Uterus (tissue), 4 donors: ENCODE results near the gene MYH16. TPM values are rescaled to one million over a fixed set of nuclear protein-coding genes. Genes with fewer than 3 reads are reported as not detected.
"Not testable (repeated sequence)": the region's sequence is repeated elsewhere in the genome, so short reads cannot be mapped to it uniquely, and the experiment has no call there.

Source experiments
- DNase-seq, 2 donors: peaks; one replicate each; pipeline ENCODE4 v3.0.0-alpha.2; 2019 to 2020
- H3K27ac ChIP-seq, 2 donors: fragments of 200-600 bp; sonication (generic); 1 replicate in 1 of 2; 2 replicates in 1 of 2; pipeline ENCODE4 v1.5.1; 2016 to 2018
- H3K27me3 ChIP-seq, 2 donors: fragments of 200-600 bp; sonication (generic); one replicate each; pipeline ENCODE4 v1.5.1; 2018 to 2019; ENCODE audit warnings: control low read depth in 1 of 2
- H3K36me3 ChIP-seq, 2 donors: fragments of 200-600 bp; sonication (generic); one replicate each; pipeline ENCODE4 v1.5.1; 2019; ENCODE audit warnings: control low read depth in 1 of 2
- H3K4me1 ChIP-seq, 2 donors: fragments of 200-600 bp; sonication (generic); one replicate each; pipeline ENCODE4 v1.5.1; 2018 to 2019; ENCODE audit warnings: control low read depth in 1 of 2
- H3K4me3 ChIP-seq, 2 donors: fragments of 200-600 bp; sonication (generic); 1 replicate in 1 of 2; 2 replicates in 1 of 2; pipeline ENCODE4 v1.5.1; 2018 to 2019; ENCODE audit warnings: mild to moderate bottlenecking in 1 of 2
- H3K9me3 ChIP-seq, 2 donors: fragments of 200-600 bp; sonication (generic); one replicate each; pipeline ENCODE4 v1.5.1; 2019; ENCODE audit warnings: control low read depth in 1 of 2
- POLR2A ChIP-seq, 2 donors: fragments of 450-650 bp; IDR thresholded peaks; one replicate each; pipeline ENCODE4 v1.6.1; 2016; ENCODE audit warnings: antibody characterized with exemption in 2 of 2, mild to moderate bottlenecking in 1 of 2, moderate library complexity in 1 of 2
- intact Hi-C: fragments of 100-400 bp; cut with DNase I; formaldehyde crosslinking; loops from one replicate; pipeline ENCODE4 v1.15.1; 2023; ENCODE audit warnings: low total_unique reads
- total RNA-seq, 4 donors: library from RNA; depleted of rRNA in 3 of 4; stranded (reverse); fragments of >200 nt in 3 of 4; gene quantifications; one replicate each; pipeline versions ENCODE4 v1.1.0 to v1.2.4, GENCODE V29; 2014 to 2023
- TF ChIP-seq, protein P1 (sequence below), 4 experiments: fragments of 200-600 bp in 2 of 4; fragments of 450-650 bp in 2 of 4; sonication (generic) in 2 of 4; IDR thresholded peaks; one replicate each; pipeline ENCODE4 v1.5.1; 2016 to 2019; ENCODE audit warnings: antibody characterized with exemption in 4 of 4, mild to moderate bottlenecking in 2 of 4, moderate library complexity in 1 of 4
- donor health status: DM: yes; HTN: yes; CAD: no.

Gene MYH16
- total RNA-seq, 4 donors from 2014 or later: not detected

DNA sequence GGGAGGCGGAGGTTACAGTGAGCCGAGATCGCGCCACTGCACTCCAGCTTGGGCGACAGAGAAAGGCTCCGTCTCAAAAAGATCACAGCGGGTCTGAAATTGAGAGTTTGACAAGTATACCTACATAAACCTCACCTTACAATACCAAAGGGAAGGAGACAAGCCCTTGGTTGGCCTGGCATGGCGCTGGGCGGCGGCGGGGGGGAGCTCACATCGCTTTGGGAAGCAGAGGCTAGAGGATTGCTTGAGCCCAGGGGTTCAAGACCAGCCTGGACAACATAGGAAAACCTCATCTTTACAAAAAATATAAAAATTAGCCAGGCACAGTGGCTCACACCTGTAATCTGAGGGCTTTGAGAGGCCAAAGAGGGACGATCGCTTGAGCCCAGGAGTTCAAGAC lies 51.9 kb downstream of the MYH16 start:
- DNase-seq: no peak
- TF ChIP-seq POLR2A (IDR thresholded peaks at IDR 0.05): no peak
- TF ChIP-seq, protein P1, sequence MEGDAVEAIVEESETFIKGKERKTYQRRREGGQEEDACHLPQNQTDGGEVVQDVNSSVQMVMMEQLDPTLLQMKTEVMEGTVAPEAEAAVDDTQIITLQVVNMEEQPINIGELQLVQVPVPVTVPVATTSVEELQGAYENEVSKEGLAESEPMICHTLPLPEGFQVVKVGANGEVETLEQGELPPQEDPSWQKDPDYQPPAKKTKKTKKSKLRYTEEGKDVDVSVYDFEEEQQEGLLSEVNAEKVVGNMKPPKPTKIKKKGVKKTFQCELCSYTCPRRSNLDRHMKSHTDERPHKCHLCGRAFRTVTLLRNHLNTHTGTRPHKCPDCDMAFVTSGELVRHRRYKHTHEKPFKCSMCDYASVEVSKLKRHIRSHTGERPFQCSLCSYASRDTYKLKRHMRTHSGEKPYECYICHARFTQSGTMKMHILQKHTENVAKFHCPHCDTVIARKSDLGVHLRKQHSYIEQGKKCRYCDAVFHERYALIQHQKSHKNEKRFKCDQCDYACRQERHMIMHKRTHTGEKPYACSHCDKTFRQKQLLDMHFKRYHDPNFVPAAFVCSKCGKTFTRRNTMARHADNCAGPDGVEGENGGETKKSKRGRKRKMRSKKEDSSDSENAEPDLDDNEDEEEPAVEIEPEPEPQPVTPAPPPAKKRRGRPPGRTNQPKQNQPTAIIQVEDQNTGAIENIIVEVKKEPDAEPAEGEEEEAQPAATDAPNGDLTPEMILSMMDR (IDR thresholded peaks at IDR 0.05): no peak
- no peaks in the 10 kb centered on the region for H3K27me3 ChIP-seq
- no peak overlapping the region for H3K4me3 ChIP-seq
- no peaks in the 10 kb centered on the region for H3K9me3 ChIP-seq
- peaks cover 0 to 6% of the 10 kb centered on the region in 2 donors for H3K4me1 ChIP-seq
- H3K27ac ChIP-seq: no peak overlapping the region
- intact Hi-C loops: no loop called here
- H3K36me3 ChIP-seq: no peaks in the 10 kb centered on the region

DNA sequence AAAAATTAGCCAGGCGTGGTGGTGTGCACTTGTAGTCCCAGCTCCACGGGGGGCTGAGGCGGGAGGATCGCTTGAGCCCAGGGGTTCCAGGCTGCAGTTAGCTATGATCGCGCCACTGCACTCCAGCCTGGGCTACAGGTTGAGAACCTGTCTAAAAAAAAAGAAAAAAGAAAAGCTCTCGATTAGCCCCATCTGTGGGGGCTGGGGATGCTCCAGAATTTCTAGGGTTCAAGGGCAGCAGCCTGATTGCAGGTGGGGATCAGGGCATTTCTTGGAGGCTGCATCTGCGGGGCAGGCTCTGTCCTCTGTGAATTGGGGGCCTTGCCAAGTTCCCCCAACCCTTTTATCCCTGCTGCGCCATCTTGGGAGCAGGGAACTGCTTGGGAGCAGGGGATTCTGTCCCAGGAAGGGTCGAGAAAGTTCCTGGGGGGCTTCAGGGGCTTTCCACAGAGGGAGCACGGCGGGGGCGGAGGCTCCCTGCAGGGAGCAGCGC lies 52.4 kb downstream of the MYH16 start:
- Histone ChIP-seq H3K4me1 (peaks cover 0 to 6% of the 10 kb centered on the region in 2 donors), H3K36me3 (no peaks in the 10 kb centered on the region), H3K9me3 (no peaks in the 10 kb centered on the region), H3K27me3 (no peaks in the 10 kb centered on the region), H3K4me3 (peak overlapping the region; percentile 90 to 94), H3K27ac (peak overlapping the region; percentile 75 to 84)
- intact Hi-C loops: no loop called here
- TF ChIP-seq POLR2A (IDR thresholded peaks at IDR 0.05): no peak
- TF ChIP-seq, protein P1 (IDR thresholded peaks at IDR 0.05): no peak
- DNase-seq: no peak

DNA sequence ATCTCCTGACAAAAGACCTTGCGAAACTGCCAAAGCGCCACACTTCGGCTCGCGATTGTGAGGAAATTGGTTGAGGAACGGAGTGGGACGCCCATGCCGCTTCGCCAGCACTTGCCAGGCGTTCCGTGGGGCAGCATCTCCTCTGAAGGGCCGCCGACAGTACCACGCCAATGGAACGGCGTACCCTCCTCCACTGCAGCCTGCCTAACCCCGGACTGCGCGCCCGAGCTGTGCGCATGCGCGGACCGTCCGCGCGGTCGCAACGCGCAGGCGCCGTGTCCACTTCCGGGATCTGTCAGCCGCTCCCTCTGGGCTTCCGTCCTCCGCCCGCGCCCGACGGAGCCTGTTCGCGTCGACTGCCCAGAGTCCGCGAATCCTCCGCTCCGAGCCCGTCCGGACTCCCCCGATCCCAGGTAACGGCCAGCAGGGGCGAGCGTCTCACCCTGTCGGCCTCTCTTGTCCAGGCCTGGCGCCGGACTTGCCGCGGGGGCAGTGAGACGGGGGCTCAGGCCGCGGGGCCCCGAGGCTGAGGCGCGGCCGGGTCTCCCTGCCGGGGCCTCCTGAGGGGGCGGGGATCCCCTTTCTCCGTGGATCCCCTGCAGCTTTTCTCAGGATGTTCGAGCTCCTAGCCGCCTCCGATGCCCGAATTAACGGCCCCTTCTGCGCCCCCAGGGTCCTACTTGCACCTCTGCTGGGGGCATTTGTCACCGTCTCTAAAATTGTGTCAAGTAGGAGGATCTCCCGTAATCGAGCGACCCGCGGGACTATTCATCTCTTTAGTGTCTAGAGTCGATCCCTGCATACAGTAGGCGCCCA lies 53.2 kb downstream of the MYH16 start, which contains the start of gene ARPC1A:
Gene ARPC1A (plus strand): TSS at position 307 of the 816 bp plus-strand sequence. CDS start 7,456 bp downstream, outside the sequence.
- no peaks in the 10 kb centered on the region for H3K27me3 ChIP-seq
- no peaks in the 10 kb centered on the region for H3K36me3 ChIP-seq
- peak within 1 kb of the TSS; percentile 75 to 84 for H3K27ac ChIP-seq
- TF ChIP-seq, protein P1 (IDR thresholded peaks at IDR 0.05): peak; percentile 18 to 34 (median 32)
- peak; percentile 76 to 83 for TF ChIP-seq POLR2A (IDR thresholded peaks at IDR 0.05)
- peak; percentile 86 to 92 for DNase-seq
- H3K9me3 ChIP-seq: no peaks in the 10 kb centered on the region
- peaks cover 0 to 6% of the 10 kb centered on the region in 2 donors for H3K4me1 ChIP-seq
- peak within 1 kb of the TSS; percentile 90 to 94 for H3K4me3 ChIP-seq
- intact Hi-C loops: no loop called here

DNA sequence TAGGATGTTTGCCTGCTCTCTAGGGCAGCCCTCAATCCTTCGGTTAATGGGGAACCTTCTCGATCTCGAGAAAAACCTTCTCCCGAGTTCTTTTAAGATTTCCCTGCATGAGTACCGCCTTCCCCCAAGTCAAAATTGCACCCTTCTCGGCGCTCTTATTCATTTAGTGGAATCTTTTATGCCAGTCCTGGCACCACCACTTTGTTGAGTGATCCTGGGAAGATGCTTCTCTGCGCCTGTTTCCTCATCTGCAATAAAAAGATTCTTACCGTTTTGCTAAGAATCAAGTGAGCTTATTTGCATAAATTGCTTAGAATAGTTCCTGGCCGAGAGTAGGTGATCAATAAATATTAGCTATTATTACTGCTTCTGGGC lies 53.8 kb downstream of the MYH16 start:
- H3K9me3 ChIP-seq: no peaks in the 10 kb centered on the region
- peak overlapping the region; percentile 75 to 84 for H3K27ac ChIP-seq
- H3K4me3 ChIP-seq: peak overlapping the region; percentile 90 to 94
- H3K4me1 ChIP-seq: peaks cover 0 to 6% of the 10 kb centered on the region in 2 donors
- intact Hi-C loops: no loop called here
- no peaks in the 10 kb centered on the region for H3K36me3 ChIP-seq
- no peaks in the 10 kb centered on the region for H3K27me3 ChIP-seq
- TF ChIP-seq, protein P1 (IDR thresholded peaks at IDR 0.05): no peak
- TF ChIP-seq POLR2A (IDR thresholded peaks at IDR 0.05): no peak
- no peak for DNase-seq

DNA sequence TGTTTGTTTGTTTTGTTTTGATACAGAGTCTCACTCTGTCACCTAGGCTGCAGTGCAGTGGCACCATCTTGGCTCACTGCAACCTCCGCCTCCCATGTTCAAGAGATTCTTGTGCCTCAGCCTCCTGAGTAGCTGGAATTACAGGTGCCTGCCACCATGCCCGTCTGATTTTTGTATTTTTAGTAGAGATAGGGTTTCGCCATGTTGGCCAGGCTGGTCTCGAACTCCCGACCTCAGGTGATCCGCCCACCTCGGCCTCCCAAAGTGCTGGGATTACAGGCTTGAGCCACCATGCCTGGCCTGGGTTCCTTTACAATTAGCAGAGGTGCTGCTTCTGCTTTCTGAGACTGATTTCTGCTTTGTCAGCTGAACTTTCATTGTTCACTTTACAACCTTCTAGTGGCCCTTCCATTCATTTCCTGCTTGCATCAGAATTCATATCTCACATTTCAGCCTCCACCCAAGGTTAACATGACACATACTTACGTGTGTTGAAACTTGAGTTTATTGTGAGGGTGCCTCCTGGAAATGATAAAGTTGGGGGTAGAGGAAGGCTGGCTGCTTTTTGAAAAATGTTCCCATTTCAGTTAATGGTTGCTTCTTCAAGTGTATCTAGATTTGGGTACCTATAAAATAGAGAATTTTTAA lies 57.8 kb downstream of the MYH16 start:
- H3K27me3 ChIP-seq, DNase-seq, intact Hi-C loops, H3K27ac ChIP-seq, H3K36me3 ChIP-seq, H3K4me3 ChIP-seq, H3K9me3 ChIP-seq, H3K4me1 ChIP-seq: not testable (repeated sequence)
